ENCODE data around the gene CPN1. TPM values are rescaled to one million over a fixed set of nuclear protein-coding genes. Genes with fewer than 3 reads are reported as not detected.

Gene CPN1
- total RNA-seq, 1 donor from 2014 or later = not detected

DNA sequence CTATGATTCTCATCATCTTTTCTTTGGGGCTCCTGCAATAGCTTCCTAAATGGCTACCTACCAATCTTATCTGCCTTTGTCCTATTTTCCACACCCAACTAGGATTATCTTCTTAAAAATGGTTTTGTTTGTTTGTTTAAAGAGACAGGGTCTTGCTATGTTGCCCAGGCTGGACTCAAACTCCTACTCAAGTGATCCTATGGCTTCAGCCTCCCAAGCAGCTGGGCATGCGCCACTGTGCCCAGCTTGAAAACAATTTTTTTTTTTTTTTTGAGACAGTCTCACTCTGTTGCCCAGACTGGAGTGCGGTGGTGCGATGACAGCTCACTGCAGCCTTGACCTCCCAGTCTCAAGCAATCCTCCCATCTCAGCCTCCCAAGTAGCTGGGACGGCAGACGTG is 86.9 kb downstream of the CPN1 start:
- Mint-ChIP-seq H3K4me1 (ENCODE audit: low read depth, unreplicated experiment) (peaks cover 32% of the 10 kb centered on the region), H3K27me3 (ENCODE audit: low read depth, unreplicated experiment) (no peaks in the 10 kb centered on the region), H3K9me3 (ENCODE audit: unreplicated experiment) (no peaks in the 10 kb centered on the region), H3K27ac (ENCODE audit: unreplicated experiment) (no peak overlapping the region), H3K36me3 (ENCODE audit: low read depth, unreplicated experiment) (peaks cover 5% of the 10 kb centered on the region), H3K4me3 (ENCODE audit: unreplicated experiment) (no peak overlapping the region)
- Histone ChIP-seq H3K9me3 (ENCODE audit: insufficient read depth, low read depth, low read length) (no peaks in the 10 kb centered on the region), H3K9ac (ENCODE audit: low read length) (peak overlapping the region; percentile 20), H3K4me2 (ENCODE audit: low read length) (peak overlapping the region; percentile 54), H4K20me1 (ENCODE audit: insufficient read depth, low read length) (peaks cover 53% of the 10 kb centered on the region), H3K36me3 (ENCODE audit: insufficient read depth, low read length) (peaks cover 9% of the 10 kb centered on the region), H3K27me3 (ENCODE audit: insufficient read depth, low read length) (no peaks in the 10 kb centered on the region), H3K4me3 (ENCODE audit: insufficient read depth, low read depth, low read length) (peak overlapping the region; percentile 14), H3K27ac (ENCODE audit: low read depth, low read length) (peak overlapping the region; percentile 70), H2AFZ (ENCODE audit: low read depth, low read length) (no peak overlapping the region), H3K4me1 (ENCODE audit: insufficient read depth, low read length) (peaks cover 30% of the 10 kb centered on the region), H3K79me2 (ENCODE audit: insufficient read depth, low read length) (peaks cover 99% of the 10 kb centered on the region)
- no peak for TF ChIP-seq EZH2 (IDR thresholded peaks at IDR 0.05; ENCODE audit: insufficient read depth, low read length)
- TF ChIP-seq, protein P1, sequence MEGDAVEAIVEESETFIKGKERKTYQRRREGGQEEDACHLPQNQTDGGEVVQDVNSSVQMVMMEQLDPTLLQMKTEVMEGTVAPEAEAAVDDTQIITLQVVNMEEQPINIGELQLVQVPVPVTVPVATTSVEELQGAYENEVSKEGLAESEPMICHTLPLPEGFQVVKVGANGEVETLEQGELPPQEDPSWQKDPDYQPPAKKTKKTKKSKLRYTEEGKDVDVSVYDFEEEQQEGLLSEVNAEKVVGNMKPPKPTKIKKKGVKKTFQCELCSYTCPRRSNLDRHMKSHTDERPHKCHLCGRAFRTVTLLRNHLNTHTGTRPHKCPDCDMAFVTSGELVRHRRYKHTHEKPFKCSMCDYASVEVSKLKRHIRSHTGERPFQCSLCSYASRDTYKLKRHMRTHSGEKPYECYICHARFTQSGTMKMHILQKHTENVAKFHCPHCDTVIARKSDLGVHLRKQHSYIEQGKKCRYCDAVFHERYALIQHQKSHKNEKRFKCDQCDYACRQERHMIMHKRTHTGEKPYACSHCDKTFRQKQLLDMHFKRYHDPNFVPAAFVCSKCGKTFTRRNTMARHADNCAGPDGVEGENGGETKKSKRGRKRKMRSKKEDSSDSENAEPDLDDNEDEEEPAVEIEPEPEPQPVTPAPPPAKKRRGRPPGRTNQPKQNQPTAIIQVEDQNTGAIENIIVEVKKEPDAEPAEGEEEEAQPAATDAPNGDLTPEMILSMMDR (IDR thresholded peaks at IDR 0.05; ENCODE audit: insufficient read depth, low read depth, low read length) = no peak
- DNase-seq (ENCODE audit: low read depth) (no peak), FAIRE-seq (no peak)

DNA sequence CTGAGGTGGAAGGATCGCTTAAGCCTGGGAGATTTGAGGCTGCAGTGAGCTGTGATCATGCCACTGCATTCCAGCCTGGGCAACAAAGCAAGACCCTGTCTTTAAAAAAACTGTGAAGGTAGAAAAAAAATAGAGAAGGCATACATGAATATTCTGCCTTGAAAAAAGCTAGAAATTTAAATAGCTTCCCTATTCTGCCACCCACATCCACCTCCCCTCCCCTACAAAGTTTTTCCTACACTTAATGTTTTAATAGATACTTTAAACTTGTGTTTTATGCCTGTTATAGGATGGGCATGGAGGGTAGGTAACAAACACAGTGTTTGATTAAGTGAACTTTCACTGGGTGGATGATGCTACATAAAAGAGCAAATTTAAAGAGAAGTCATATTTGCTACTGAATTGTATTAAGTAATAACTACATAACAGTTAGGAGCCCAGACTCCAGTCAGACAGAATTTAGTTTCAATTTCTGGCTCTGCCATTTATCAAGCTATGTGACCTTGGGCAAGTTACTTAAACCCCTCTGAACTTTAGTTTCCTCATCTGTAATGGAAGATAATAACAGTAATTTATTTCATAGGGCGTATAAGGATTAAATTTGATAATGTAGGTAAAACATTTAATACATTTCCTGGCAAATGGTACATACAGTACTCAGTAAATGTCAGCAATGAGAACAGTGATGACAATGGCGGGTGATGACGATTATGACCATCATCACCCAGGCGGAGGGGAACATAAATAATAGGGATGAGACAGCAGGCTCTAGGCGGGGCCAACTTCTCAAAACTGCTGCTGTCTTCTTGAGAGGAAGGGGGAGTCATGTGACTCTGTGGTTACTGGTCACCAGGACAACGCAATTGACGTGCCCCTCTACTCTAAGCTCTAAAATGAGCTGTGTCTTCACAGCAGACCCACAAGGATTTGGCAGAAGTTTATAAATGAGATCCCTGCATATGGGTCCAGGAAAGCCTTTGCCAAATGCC is 87.7 kb downstream of the CPN1 start:
- no peaks in the 10 kb centered on the region for H3K27me3 Mint-ChIP-seq (ENCODE audit: low read depth, unreplicated experiment)
- Histone ChIP-seq H3K4me3 (ENCODE audit: insufficient read depth, low read depth, low read length) (peak overlapping the region; percentile 14), H3K36me3 (ENCODE audit: insufficient read depth, low read length) (peaks cover 4% of the 10 kb centered on the region), H3K9me3 (ENCODE audit: insufficient read depth, low read depth, low read length) (no peaks in the 10 kb centered on the region), H3K27me3 (ENCODE audit: insufficient read depth, low read length) (no peaks in the 10 kb centered on the region), H2AFZ (ENCODE audit: low read depth, low read length) (no peak overlapping the region), H3K4me2 (ENCODE audit: low read length) (peak overlapping the region; percentile 54), H3K4me1 (ENCODE audit: insufficient read depth, low read length) (peaks cover 30% of the 10 kb centered on the region), H4K20me1 (ENCODE audit: insufficient read depth, low read length) (peaks cover 54% of the 10 kb centered on the region), H3K79me2 (ENCODE audit: insufficient read depth, low read length) (peaks cover 99% of the 10 kb centered on the region), H3K27ac (ENCODE audit: low read depth, low read length) (peak overlapping the region; percentile 70), H3K9ac (ENCODE audit: low read length) (peak overlapping the region; percentile 20)
- FAIRE-seq (no peak), DNase-seq (ENCODE audit: low read depth) (peak; percentile 96)
- H3K4me3 Mint-ChIP-seq (ENCODE audit: unreplicated experiment) = peak overlapping the region; percentile 4
- peaks cover 24% of the 10 kb centered on the region for H3K4me1 Mint-ChIP-seq (ENCODE audit: low read depth, unreplicated experiment)
- peaks cover 5% of the 10 kb centered on the region for H3K36me3 Mint-ChIP-seq (ENCODE audit: low read depth, unreplicated experiment)
- no peak for TF ChIP-seq EZH2 (IDR thresholded peaks at IDR 0.05; ENCODE audit: insufficient read depth, low read length)
- TF ChIP-seq, protein P1 (IDR thresholded peaks at IDR 0.05; ENCODE audit: insufficient read depth, low read depth, low read length) = no peak
- H3K27ac Mint-ChIP-seq (ENCODE audit: unreplicated experiment) = peak overlapping the region; percentile 34
- no peaks in the 10 kb centered on the region for H3K9me3 Mint-ChIP-seq (ENCODE audit: unreplicated experiment)

Other genes with a start within 250 kb of the CPN1 start
- 17.7 and 24.8 TPM in 2 replicates for gene DNMBP, start 71.9 kb downstream of the CPN1 start, total RNA-seq
- gene ERLIN1, start 104.2 kb upstream of the CPN1 start, total RNA-seq = 22.7 and 26.4 TPM in 2 replicates
- gene CHUK, start 147.7 kb upstream of the CPN1 start, total RNA-seq = 18.6 and 19.0 TPM in 2 replicates
- 20.5 and 23.2 TPM in 2 replicates for gene CWF19L1, start 185.8 kb upstream of the CPN1 start, total RNA-seq
- gene BLOC1S2, start 204.8 kb upstream of the CPN1 start, total RNA-seq = 82.0 and 93.9 TPM in 2 replicates
- gene PKD2L1, start 248.4 kb upstream of the CPN1 start, total RNA-seq = not detected in 2 replicates